Measurements from ENCODE around the gene OSBPL3. TPM values are rescaled to one million over a fixed set of nuclear protein-coding genes. Genes with fewer than 3 reads are reported as not detected.

OSBPL3 gene
- total RNA-seq, 4 donors from 2014 or later, result 3.2 to 11.4 (median 6.4) TPM

- Histone ChIP-seq H3K27ac (no peak overlapping the region), H3K27me3 (no peaks in the 10 kb centered on the region), H3K36me3 (no peaks in the 10 kb centered on the region), H3K4me3 (no peak overlapping the region), H3K4me1 (no peaks in the 10 kb centered on the region), H3K9me3 (no peaks in the 10 kb centered on the region)
- TF ChIP-seq CTCF (IDR thresholded peaks at IDR 0.05) (no peak), EP300 (IDR thresholded peaks at IDR 0.05) (no peak), POLR2A (IDR thresholded peaks at IDR 0.05) (no peak), POLR2AphosphoS5 (IDR thresholded peaks at IDR 0.05) (no peak)
- ATAC-seq, result no peak
- 74 to 77% methylated on average over 9 of the region's 9 CpGs for WGBS, 2 donors (ENCODE audit: low coverage in 1 of 2)
These were observed 185.9 kb downstream of the OSBPL3 start for GRCh38 chr7:24793982-24794648.

GRCh38 chr7:24788961-24789576 lies 190.9 kb downstream of the OSBPL3 start:
- no peaks in the 10 kb centered on the region for H3K27me3 ChIP-seq
- 84 to 87% methylated on average over 4 to 6 of the region's 10 CpGs for WGBS, 2 donors (ENCODE audit: low coverage in 1 of 2)
- H3K27ac ChIP-seq, result no peak overlapping the region
- no peaks in the 10 kb centered on the region for H3K36me3 ChIP-seq
- H3K4me1 ChIP-seq, result no peaks in the 10 kb centered on the region
- ATAC-seq, result no peak
- TF ChIP-seq CTCF (IDR thresholded peaks at IDR 0.05) (no peak), EP300 (IDR thresholded peaks at IDR 0.05) (no peak), POLR2AphosphoS5 (IDR thresholded peaks at IDR 0.05) (no peak), POLR2A (IDR thresholded peaks at IDR 0.05) (no peak)
- no peak overlapping the region for H3K4me3 ChIP-seq
- H3K9me3 ChIP-seq, result no peaks in the 10 kb centered on the region

DNA sequence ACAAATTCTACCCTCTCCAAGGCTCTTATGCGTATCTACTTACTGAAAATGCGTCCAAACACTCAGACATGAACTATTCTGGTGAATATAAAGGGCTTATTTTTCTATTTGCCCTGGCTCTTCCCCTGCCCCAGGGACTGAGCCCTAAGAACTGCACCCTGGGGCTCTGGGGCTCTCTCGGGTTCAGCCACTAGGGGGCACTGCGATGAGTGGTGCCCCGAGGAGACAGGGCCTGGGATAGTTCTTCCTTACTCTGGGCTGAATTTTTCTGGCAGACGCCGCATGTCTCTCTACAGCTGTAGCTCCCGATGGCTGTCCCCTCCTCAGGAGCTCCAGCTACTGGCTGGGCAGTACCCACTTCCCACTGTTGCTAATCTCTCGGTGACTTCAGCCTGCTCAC lies 191.9 kb downstream of the OSBPL3 start:
- 91 to 95% methylated on average over 4 of the region's 9 CpGs for WGBS, 2 donors (ENCODE audit: low coverage in 1 of 2)
- no peak for TF ChIP-seq POLR2AphosphoS5 (IDR thresholded peaks at IDR 0.05)
- no peak for TF ChIP-seq EP300 (IDR thresholded peaks at IDR 0.05)
- no peak for TF ChIP-seq POLR2A (IDR thresholded peaks at IDR 0.05)
- no peak for TF ChIP-seq CTCF (IDR thresholded peaks at IDR 0.05)
- Histone ChIP-seq H3K36me3 (no peaks in the 10 kb centered on the region), H3K4me3 (no peak overlapping the region), H3K27ac (no peak overlapping the region), H3K4me1 (no peaks in the 10 kb centered on the region), H3K27me3 (no peaks in the 10 kb centered on the region), H3K9me3 (no peaks in the 10 kb centered on the region)
- no peak for ATAC-seq

- Histone ChIP-seq H3K36me3 (no peaks in the 10 kb centered on the region), H3K4me1 (no peaks in the 10 kb centered on the region), H3K27ac (no peak overlapping the region), H3K27me3 (no peaks in the 10 kb centered on the region), H3K4me3 (no peak overlapping the region), H3K9me3 (no peaks in the 10 kb centered on the region)
- 81% methylated on average over 5 of the region's 5 CpGs; no CpG with 5 or more reads in 1 of the 2 donors for WGBS, 2 donors (ENCODE audit: low coverage in 1 of 2)
- no peak for TF ChIP-seq POLR2A (IDR thresholded peaks at IDR 0.05)
- no peak for TF ChIP-seq POLR2AphosphoS5 (IDR thresholded peaks at IDR 0.05)
- no peak for TF ChIP-seq CTCF (IDR thresholded peaks at IDR 0.05)
- no peak for TF ChIP-seq EP300 (IDR thresholded peaks at IDR 0.05)
- ATAC-seq, result no peak
These were observed 193.0 kb downstream of the OSBPL3 start for GRCh38 chr7:24786941-24787340.

DNA sequence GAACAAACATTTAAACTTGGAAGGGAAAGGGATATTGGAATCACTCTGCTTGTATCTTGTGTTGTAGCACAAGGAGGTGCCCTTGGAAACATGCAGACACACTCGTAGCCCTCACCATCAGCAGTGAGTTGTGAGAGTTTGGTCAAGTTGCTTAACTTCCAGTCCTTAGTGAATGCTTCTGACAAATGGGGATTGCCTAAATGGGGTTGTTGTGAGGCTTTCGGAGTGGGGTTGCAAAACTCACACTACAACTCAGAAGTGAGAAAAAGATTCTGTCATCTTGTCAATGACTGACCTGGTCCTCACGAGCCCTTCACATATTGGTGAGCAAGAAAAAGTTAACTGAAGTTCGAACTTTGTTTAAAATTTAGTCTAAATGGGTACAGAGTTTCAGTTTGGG lies 193.7 kb downstream of the OSBPL3 start:
- TF ChIP-seq EP300 (IDR thresholded peaks at IDR 0.05), result no peak
- no peak for TF ChIP-seq CTCF (IDR thresholded peaks at IDR 0.05)
- TF ChIP-seq POLR2AphosphoS5 (IDR thresholded peaks at IDR 0.05), result no peak
- TF ChIP-seq POLR2A (IDR thresholded peaks at IDR 0.05), result no peak
- no peaks in the 10 kb centered on the region for H3K9me3 ChIP-seq
- ATAC-seq, result no peak
- WGBS, 2 donors (ENCODE audit: low coverage in 1 of 2), result 83 to 84% methylated on average over 3 to 4 of the region's 4 CpGs
- no peaks in the 10 kb centered on the region for H3K27me3 ChIP-seq
- H3K27ac ChIP-seq, result no peak overlapping the region
- H3K36me3 ChIP-seq, result no peaks in the 10 kb centered on the region
- H3K4me3 ChIP-seq, result no peak overlapping the region
- H3K4me1 ChIP-seq, result no peaks in the 10 kb centered on the region

All from gastroesophageal sphincter (tissue), 4 donors.